NOMO-1 treated with DMSO at 0.1 percent for 48 hours (cell line): Measurements from ENCODE around the gene WHRN.

Source experiments
- DNase-seq: peaks from one replicate; lab custom pipeline; 2025; ENCODE audit not compliant: unreplicated experiment; lab: John Stamatoyannopoulos, UW

Gene WHRN

DNA sequence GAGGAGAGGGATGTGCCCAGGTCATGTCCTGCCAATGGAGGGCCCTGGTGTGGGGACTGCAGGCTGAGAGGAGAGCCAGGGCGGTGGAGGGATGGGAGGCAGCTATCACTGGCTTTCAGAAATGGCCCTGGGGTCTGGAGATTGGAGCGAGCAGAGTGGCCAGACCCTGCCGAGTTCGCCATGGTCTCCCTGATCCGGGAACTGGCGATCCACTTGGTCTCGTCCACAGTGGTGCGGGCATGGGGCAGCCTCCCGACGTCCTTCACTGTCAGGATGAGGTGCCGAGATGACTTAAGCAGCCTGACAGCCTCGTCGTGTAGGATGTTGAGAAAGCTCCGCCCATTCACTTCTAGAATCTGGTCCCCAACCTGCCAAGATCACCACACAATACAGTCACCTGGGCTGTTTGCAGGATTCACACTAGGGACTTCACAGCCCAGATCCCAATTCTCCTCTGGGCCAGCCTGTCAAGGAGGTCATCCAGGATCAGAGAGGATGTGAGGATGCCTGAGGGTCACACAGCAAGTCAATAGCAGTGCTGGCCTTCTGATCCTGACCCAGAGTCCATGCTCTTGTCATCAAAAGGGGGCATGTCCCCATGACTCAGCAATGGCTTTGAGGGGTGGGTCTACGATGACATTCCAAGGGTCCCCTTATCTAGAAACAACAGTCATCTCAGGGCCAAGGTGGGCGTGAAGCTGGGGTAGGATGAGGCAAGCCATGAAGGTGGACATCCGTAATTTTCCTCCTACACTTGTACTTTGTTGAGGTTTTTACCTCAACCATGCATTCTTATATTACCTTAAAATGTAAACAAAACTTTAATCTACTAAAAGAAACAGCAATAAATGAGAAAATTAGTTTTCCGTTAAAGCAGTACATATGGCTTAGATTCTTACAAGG lies 79.0 kb downstream of the WHRN start:
- DNase-seq, result no peak

GRCh38 chr9:114425126-114425525 lies 80.1 kb downstream of the WHRN start:
- no peak for DNase-seq

- DNase-seq, result no peak
Observed at GRCh38 chr9:114424126-114424525, 81.1 kb downstream of the WHRN start.

- no peak for DNase-seq
Observed at GRCh38 chr9:114423181-114423580, 82.1 kb downstream of the WHRN start.

- DNase-seq, result no peak
Observed at GRCh38 chr9:114421147-114421546, 84.1 kb downstream of the WHRN start.

- no peak for DNase-seq
Observed at GRCh38 chr9:114419796-114420195, 85.5 kb downstream of the WHRN start.

DNA sequence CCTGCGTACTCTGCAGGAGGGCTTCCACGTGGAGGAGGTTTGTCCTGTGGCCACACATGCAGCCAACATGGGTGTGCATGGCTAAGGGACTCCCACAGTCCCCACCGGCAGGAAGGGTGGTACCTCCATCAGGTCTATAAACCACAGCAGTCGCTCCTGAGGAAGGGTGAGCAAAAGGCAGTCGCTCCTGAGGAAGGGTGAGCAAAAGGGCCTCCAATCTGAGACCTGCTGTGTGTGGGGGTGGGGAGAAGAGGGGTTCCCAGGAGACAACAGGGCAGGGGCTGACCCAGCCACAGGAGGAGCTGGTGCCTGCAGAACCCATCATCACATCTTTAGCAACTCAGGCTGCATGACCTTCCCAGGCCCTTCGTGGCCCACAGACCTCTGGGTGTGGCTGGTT lies 87.2 kb downstream of the WHRN start:
- DNase-seq, result no peak

DNA sequence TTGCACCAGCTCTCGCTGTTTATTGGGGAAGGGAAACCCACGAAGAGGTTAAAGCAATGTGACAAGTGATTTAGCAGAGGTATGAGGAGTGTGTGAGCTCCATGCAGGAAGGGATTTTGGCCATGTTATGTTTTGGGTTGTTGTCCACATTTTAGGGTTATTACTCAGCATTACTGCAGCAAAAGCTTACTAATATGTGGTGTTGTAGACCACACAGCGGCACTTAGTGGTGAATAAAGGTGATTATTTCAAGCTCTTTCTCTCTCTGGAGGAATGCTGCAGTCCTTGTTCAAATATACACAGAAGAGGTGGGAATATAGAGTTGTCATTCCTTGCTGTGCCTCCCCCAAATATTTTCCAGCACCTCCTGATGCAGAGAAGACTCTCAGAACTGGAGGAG lies 87.8 kb downstream of the WHRN start:
- no peak for DNase-seq

DNA sequence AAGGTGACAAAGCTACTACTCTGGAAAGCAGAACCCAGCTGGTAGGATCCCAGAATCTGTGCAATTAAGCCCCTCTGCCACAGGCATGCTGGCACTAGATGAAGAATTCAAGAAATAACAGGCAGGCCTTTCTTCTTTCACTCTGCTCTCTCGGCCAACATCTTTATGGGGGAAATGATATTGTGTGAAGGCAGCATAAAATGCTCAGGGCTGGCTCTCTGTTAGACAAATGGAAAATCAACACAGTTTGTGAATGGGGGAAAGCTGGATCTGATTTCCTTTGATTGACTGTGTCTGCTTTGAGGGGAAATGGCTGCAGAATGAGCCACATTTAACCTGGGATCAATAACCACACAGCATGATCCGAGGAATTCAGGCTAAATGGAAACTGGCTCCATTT lies 88.4 kb downstream of the WHRN start:
- DNase-seq, result no peak

DNA sequence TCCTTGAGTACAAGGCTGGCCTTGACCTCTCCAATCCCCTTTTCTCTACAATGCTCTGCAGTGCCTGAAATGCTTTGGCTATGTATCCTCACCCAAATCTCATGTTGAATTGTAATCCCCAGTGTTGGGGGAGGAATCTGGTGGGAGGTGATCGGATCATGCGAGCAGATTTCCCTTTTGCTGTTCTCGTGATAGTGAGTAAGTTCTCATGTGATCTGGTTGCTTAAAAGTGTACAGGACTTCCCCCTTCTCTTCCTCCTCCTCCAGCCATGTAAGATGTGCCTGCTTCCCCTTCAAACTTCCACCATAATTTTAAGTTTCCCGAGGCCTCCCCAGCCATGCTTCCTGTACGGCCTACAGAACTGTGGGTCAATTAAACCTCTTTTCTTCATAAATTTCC lies 89.0 kb downstream of the WHRN start:
- no peak for DNase-seq

GRCh38 chr9:114414346-114414745 lies 90.9 kb downstream of the WHRN start:
- DNase-seq, result no peak

DNA sequence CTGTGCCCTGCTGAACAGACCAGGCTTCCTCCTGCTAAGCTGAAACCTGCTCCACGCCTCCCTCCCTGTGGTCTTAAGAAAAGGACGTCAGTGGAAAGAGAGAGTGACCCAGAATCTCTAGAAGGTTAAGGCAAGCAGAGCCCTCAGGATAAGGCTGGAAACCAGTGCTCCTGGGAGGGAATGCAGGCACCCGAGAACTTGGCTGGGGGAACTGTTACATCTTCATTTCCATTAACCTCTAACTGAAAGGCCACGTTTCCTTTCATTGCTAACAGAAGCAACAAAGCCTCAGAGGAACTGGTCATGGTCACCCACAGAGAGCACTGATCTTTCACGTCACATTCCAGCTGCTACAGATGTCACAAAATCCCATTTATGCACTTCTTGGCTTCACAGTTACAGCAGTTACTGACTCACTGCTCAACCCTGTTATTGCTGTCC lies 91.4 kb downstream of the WHRN start:
- no peak for DNase-seq

DNA sequence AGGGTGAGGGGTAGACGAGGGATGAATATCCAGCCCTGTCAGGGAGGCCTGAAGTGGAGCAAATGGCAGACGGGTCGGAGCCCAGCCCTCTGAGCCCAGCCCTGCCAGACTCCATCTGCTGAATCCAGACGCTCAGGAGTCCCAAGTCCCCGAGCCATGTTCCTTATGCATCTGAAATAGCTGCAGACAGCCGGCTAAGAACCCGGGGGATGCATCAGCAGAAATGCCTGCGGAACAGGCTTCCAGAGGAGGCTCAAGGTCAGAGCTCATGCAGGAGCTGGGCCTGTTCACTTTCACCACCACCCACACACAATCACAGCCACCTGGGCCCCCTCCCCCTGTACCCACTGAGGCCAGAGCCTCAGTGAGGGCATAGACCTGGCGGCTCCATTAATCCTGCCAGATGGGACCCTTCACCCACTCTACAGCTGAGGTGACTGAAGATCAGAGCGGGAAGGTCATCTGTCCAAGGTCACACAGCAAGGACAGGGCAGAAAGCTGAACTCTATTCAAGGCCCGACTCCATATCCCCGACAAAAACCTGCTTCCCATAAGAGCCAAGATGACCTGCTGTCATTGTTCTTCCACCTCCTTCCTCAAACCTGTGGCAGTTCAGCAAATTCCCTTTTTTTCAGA lies 93.1 kb downstream of the WHRN start:
- no peak for DNase-seq

GRCh38 chr9:114411452-114411851 lies 93.8 kb downstream of the WHRN start:
- no peak for DNase-seq

DNA sequence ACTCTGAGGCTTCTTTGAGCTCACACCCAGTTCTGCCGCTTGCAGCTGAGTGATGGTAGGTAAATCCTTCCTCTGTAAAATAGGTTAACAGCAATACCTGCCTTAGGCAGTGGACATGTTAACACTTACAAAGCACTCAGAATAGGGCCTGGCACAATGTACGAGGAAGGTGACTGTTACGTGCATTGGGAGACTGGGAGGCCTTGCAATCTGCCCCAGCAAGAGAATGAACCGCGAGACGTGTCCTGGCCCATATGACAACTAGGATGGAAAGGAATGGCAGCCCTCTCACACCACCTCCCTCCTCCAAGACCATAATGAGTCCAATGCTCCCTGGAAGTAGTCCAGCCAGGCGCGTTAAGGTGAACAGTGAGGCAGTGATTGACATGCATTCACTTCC lies 94.4 kb downstream of the WHRN start:
- no peak for DNase-seq

GRCh38 chr9:114409842-114410241 lies 95.4 kb downstream of the WHRN start:
- no peak for DNase-seq

GRCh38 chr9:114409103-114409780 lies 96.0 kb downstream of the WHRN start:
- DNase-seq, result peak; percentile 19

- DNase-seq, result no peak
Observed at GRCh38 chr9:114408645-114409044, 96.6 kb downstream of the WHRN start.

- DNase-seq, result no peak
Observed at GRCh38 chr9:114407889-114408288, 97.4 kb downstream of the WHRN start.

DNA sequence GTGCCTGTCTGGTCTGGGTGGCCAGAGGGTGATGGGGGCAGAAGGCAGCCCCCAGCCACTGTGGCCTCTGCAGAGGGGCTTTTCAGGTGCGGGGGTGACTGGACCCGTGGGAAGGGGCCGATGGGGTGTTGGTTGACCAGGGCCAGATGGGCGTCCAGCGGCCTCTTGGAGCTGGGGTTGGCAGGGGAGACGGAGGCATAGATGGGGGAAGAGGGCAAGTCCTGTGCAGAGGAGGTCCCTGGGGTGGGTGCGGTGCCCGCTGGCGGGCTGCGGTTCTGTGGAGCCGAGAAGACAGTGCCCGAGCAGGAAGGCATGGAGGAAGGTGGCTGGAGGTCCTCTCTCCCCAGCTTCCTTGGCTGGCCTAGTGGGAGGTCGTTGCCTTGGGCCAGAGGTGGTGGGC lies 98.8 kb downstream of the WHRN start:
- DNase-seq, result no peak

DNA sequence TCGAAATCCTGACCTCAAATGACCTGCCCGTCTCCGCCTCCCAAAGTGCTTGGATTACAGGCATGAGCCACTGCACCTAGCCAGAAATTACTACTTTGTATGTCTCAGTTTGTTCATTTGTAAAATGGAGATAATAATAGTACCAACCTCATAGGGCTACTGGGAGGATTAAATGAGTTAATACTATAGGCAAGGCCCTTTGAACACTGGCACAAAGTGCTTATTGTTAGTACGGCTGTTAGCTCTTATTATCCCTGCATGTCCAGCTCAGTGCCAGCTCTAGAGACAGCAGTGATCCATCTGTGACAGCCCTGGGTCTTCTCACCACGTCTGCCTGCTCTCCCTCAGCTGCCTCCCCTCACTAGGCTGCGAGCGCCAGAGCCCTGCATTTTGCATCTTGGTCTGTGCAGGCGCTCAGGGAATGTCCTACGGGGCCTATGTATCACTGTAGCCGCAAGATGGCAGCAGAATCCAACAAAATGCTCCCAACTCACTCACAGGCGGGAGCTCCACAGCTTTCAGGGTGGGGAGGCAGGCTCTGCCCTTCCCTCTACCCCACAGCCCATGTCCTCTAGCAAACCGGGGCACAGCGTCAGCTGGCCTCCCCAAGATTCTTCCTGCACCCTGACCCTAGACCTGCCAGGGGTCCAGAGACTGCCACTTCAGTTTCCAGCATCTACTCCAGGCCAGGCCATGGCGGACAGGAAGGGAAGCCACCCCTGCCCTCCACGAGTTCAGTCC lies 99.8 kb downstream of the WHRN start:
- DNase-seq, result peak; percentile 60
